PC-9 (cell line): ENCODE measurements around the gene POLD1.

ENCODE experiments used
- CTCF ChIP-seq: fragments of 200-600 bp; sonication (generic); conservative IDR thresholded peaks from 2 replicates; pipeline ENCODE4 v1.6.1; 2017; ENCODE audit warnings: mixed run types, antibody characterized with exemption, mild to moderate bottlenecking, moderate library complexity
- EZH2 ChIP-seq: fragments of 200-600 bp; sonication (generic); IDR thresholded peaks from 2 replicates; pipeline ENCODE4 v1.8.0; 2017; ENCODE audit warnings: antibody characterized with exemption, low read depth

DNA sequence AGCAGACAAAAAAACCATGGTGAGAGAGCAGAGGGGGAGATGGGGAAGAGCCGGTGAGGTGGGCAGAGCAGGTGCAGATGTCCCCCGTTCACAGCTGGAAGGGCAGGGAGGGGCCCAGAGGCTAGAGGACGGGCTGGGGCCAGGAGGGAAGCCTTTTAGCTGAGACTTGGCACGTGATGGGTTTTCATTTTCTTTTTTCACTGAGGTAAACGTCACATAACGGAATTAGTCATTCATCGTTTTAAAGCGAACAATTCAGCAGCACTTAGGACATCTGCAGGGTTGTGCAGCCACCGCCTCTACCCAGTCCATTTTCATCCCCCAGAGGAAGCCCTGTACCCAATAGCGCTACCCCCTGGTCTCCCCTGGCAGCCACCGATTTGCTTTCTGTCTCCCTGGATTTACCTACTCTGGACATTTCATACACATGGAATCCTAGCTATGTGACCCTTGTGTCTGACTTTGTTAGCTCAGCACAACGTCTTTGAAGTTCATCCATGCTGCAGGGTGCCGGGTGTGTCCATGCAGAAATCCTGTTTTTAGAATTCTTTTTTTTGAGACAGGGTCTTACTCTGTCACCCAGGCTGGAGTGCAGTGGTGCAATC is 76.1 kb downstream of the POLD1 start:
- TF ChIP-seq EZH2 (no peak), CTCF (no peak)
